HepG2 (cell line): ENCODE measurements around the gene DOP1B. TPM values are rescaled to one million over a fixed set of nuclear protein-coding genes. Genes with fewer than 3 reads are reported as not detected.
A peak's percentile ranks its signal among the peaks of the same experiment; 100 is the strongest.

Experiments
- BCL6 ChIP-seq: IDR thresholded peaks from 2 replicates; pipeline ENCODE4 v1.6.1; 2016; ENCODE audit warnings: missing genetic modification reagents, missing compliant biosample characterization
- CC2D1A ChIP-seq: sonication (generic); formaldehyde crosslinking; IDR thresholded peaks from 2 replicates; pipeline ENCODE4 v1.8.1; 2023; ENCODE audit warnings: mild to moderate bottlenecking, missing genetic modification reagents
- CCDC6 ChIP-seq: sonication (generic); formaldehyde crosslinking; IDR thresholded peaks from 2 replicates; pipeline ENCODE4 v1.8.1; 2022; ENCODE audit warnings: mild to moderate bottlenecking, missing genetic modification reagents, moderate library complexity
- DNMT3B ChIP-seq: conservative IDR thresholded peaks from 2 replicates; pipeline ENCODE4 v1.6.1; 2016; ENCODE audit warnings: missing biosample characterization, control low read depth
- EZH2 ChIP-seq: conservative IDR thresholded peaks from 2 replicates; pipeline ENCODE4 v1.6.1; 2012; ENCODE audit warnings: mild to moderate bottlenecking, low read depth, low read length, moderate library complexity
- GFI1 ChIP-seq: sonication (generic); formaldehyde crosslinking; IDR thresholded peaks from 2 replicates; pipeline ENCODE4 v1.5.0; 2020; ENCODE audit warnings: missing genetic modification reagents, mild to moderate bottlenecking, borderline replicate concordance
- HES4 ChIP-seq: sonication (generic); formaldehyde crosslinking; IDR thresholded peaks from 2 replicates; pipeline ENCODE4 v1.9.0; 2021; ENCODE audit warnings: mild to moderate bottlenecking, missing genetic modification reagents, borderline replicate concordance
- HMG20A ChIP-seq: IDR thresholded peaks from 2 replicates; pipeline ENCODE4 v1.6.1; 2016; ENCODE audit warnings: borderline replicate concordance
- HNRNPH1 ChIP-seq: fragments of 200-400 bp; formaldehyde crosslinking; optimal IDR thresholded peaks from 2 replicates; pipeline ENCODE3; 2017; ENCODE audit warnings: mild to moderate bottlenecking, low read depth, low read length
- JUN ChIP-seq: sonication (generic); formaldehyde crosslinking; IDR thresholded peaks from 2 replicates; pipeline ENCODE4 v1.4.0; 2020; ENCODE audit warnings: mild to moderate bottlenecking, missing genetic modification reagents
- MBD4 ChIP-seq: IDR thresholded peaks from 2 replicates; pipeline ENCODE4 v1.6.1; 2012; ENCODE audit warnings: low read length, inconsistent platforms, borderline replicate concordance
- MTA1 ChIP-seq: sonication (generic); formaldehyde crosslinking; IDR thresholded peaks from 2 replicates; pipeline ENCODE4 v1.4.0; 2020; ENCODE audit warnings: missing genetic modification reagents, mild to moderate bottlenecking, borderline replicate concordance
- MTF2 ChIP-seq: sonication (generic); formaldehyde crosslinking; IDR thresholded peaks from 2 replicates; pipeline ENCODE4 v1.5.0; 2020; ENCODE audit warnings: missing genetic modification reagents, borderline replicate concordance
- NFE2L2 ChIP-seq: fragments of 150-350 bp; IDR thresholded peaks from 2 replicates; pipeline ENCODE4 v1.6.1; 2014; ENCODE audit warnings: low read length
- RBM39 ChIP-seq: fragments of 200-400 bp; formaldehyde crosslinking; IDR thresholded peaks from one replicate; pipeline ENCODE4 v1.6.1; 2018; ENCODE audit warnings: antibody characterized with exemption, mild to moderate bottlenecking, low read depth, low read length; ENCODE audit not compliant: poor library complexity, severe bottlenecking
- SRSF1 ChIP-seq: fragments of 200-400 bp; formaldehyde crosslinking; optimal IDR thresholded peaks from 2 replicates; pipeline ENCODE3; 2017; ENCODE audit warnings: mild to moderate bottlenecking, low read depth, low read length, moderate library complexity
- TCF7L2 ChIP-seq: IDR thresholded peaks from 2 replicates; pipeline ENCODE4 v1.6.1; 2011; ENCODE audit warnings: mild to moderate bottlenecking, low read depth, low read length, moderate library complexity
- ZFX ChIP-seq: sonication (generic); formaldehyde crosslinking; IDR thresholded peaks from 2 replicates; pipeline ENCODE4 v1.4.0; 2020; ENCODE audit warnings: mild to moderate bottlenecking, low read depth, missing genetic modification reagents, moderate library complexity
- ZNF180 ChIP-seq: sonication (generic); formaldehyde crosslinking; IDR thresholded peaks from 2 replicates; pipeline ENCODE4 v1.4.0; 2020; ENCODE audit warnings: low read depth, missing genetic modification reagents, borderline replicate concordance
- ZNF225 ChIP-seq: sonication (generic); formaldehyde crosslinking; IDR thresholded peaks from 2 replicates; pipeline ENCODE4 v1.4.0; 2020; ENCODE audit warnings: mild to moderate bottlenecking, missing genetic modification reagents
- ZNF687 ChIP-seq: sonication (generic); formaldehyde crosslinking; IDR thresholded peaks from 2 replicates; pipeline ENCODE4 v1.5.1; 2020; ENCODE audit warnings: mild to moderate bottlenecking, missing genetic modification reagents, moderate library complexity
- ZNF746 ChIP-seq: sonication (generic); formaldehyde crosslinking; IDR thresholded peaks from 2 replicates; pipeline ENCODE4 v1.8.0; 2022; ENCODE audit warnings: mild to moderate bottlenecking, missing genetic modification reagents
- ZSCAN22 ChIP-seq: sonication (generic); formaldehyde crosslinking; IDR thresholded peaks from 2 replicates; pipeline ENCODE4 v1.4.0; 2020; ENCODE audit warnings: mild to moderate bottlenecking, missing genetic modification reagents
- polyA plus RNA-seq, 8 experiments: library from polyadenylated mRNA; depleted of rRNA in 3 of 8; stranded (reverse) in 7 of 8; unstranded in 1 of 8; fragments of >200 nt; fragmentation: Illumina TruSeq in 4 of 8; extraction: Trizol in 4 of 8; gene quantifications; 2 replicates each; pipeline versions ENCODE4 v1.2.1 to v1.2.3, GENCODE V29; 2011 to 2016; ENCODE audit warnings: low read depth in 4 of 8, missing spikeins in 1 of 8, mixed read lengths in 1 of 8; ENCODE audit not compliant: insufficient read depth in 1 of 8
- total RNA-seq, 5 experiments: library from RNA; depleted of rRNA; stranded (reverse); fragments of >200 nt; fragmentation: Illumina TruSeq; extraction: Trizol; gene quantifications; 2 replicates each; pipeline ENCODE4 v1.2.3, GENCODE V29; 2016; ENCODE audit warnings: low read depth in 1 of 5
- TF ChIP-seq, protein P1 (sequence below): sonication (generic); formaldehyde crosslinking; IDR thresholded peaks from 2 replicates; pipeline ENCODE4 v1.8.1; 2023; ENCODE audit warnings: mild to moderate bottlenecking, moderate library complexity, missing genetic modification reagents
- TF ChIP-seq, protein P2 (sequence below): fragments of 450-650 bp; IDR thresholded peaks from 2 replicates; pipeline ENCODE4 v1.6.1; 2016

DOP1B gene
- total and polyA plus RNA-seq, 2 of the 13 experiments (the other 11 are each of a cell fraction or from before 2014, with no cell fraction given): 2.8 to 3.2 TPM

- TF ChIP-seq MTF2 (0 out of 2 replicates have a peak, but pooled peaks have one; percentile 11), HNRNPH1 (no peak), HMG20A (no peak), HES4 (no peak), RBM39 (no peak), NFE2L2 (no peak), MTA1 (CRISPR knock-in tag) (no peak), ZNF687 (peak; percentile 44), DNMT3B (CRISPR knock-in tag) (no peak), EZH2 (peak; percentile 61; the same call in 1 of the 2 replicates), ZNF225 (CRISPR knock-in tag) (no peak), SRSF1 (no peak), CCDC6 (CRISPR knock-in tag) (no peak), ZNF746 (CRISPR knock-in tag) (no peak), ZNF180 (CRISPR knock-in tag) (no peak), ZFX (CRISPR knock-in tag) (0 out of 2 replicates have a peak, but pooled peaks have one; percentile 32), BCL6 (CRISPR knock-in tag) (0 out of 2 replicates have a peak, but pooled peaks have one; percentile 22), MBD4 (no peak), GFI1 (CRISPR knock-in tag) (no peak), TCF7L2 (no peak), CC2D1A (CRISPR knock-in tag) (no peak), ZSCAN22 (no peak), JUN (no peak)
- TF ChIP-seq, protein P1, sequence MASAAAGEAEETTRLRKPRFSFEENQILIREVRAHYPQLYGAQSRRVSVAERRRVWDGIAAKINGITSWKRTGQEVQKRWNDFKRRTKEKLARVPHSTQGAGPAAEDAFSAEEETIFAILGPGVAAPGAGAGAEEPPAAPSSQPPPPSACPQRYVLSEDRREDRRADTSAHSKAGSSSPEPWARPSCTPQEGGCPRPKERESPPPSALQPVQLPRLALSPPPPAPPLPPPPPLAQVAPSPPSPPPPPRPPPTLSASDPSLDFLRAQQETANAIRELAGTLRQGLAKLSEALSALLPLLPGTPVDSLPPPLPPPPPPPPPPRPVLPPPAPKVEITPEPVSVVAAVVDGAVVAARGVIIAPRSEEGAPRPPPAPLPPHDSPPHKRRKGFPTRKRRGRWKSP (CRISPR knock-in tag): peak; percentile 62
- TF ChIP-seq, protein P2, sequence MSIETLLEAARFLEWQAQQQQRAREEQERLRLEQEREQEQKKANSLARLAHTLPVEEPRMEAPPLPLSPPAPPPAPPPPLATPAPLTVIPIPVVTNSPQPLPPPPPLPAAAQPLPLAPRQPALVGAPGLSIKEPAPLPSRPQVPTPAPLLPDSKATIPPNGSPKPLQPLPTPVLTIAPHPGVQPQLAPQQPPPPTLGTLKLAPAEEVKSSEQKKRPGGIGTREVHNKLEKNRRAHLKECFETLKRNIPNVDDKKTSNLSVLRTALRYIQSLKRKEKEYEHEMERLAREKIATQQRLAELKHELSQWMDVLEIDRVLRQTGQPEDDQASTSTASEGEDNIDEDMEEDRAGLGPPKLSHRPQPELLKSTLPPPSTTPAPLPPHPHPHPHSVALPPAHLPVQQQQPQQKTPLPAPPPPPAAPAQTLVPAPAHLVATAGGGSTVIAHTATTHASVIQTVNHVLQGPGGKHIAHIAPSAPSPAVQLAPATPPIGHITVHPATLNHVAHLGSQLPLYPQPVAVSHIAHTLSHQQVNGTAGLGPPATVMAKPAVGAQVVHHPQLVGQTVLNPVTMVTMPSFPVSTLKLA: no peak
Measured at GRCh38 chr21:36135391-36136102, 21.1 kb upstream of the DOP1B start (continued).
